SU-DHL-6 (cell line): ENCODE data around the gene ORM2.
"Not testable (repeated sequence)": the region's sequence is repeated elsewhere in the genome, so short reads cannot be mapped to it uniquely, and the experiment has no call there.

ENCODE experiments used
- H2AFZ ChIP-seq: fragments of 200-600 bp; sonication (generic); 2 replicates; pipeline ENCODE4 v1.6.1; 2014; ENCODE audit warnings: low read depth, mild to moderate bottlenecking, moderate library complexity, mixed read lengths, antibody characterized with exemption, low read length; ENCODE audit not compliant: severe bottlenecking
- H3F3A ChIP-seq: fragments of 200-600 bp; shearing (Covaris generic); 2 replicates; pipeline ENCODE4 v1.6.0; 2016; ENCODE audit warnings: antibody characterized with exemption, mild to moderate bottlenecking; ENCODE audit not compliant: insufficient read depth
- H3K27ac ChIP-seq: fragments of 200-600 bp; sonication (generic); 2 replicates; pipeline ENCODE4 v1.5.1; 2016; ENCODE audit warnings: low read depth, mild to moderate bottlenecking, low read length, moderate library complexity, mixed read lengths
- H3K27me3 ChIP-seq: fragments of 200-600 bp; sonication (generic), shearing (Covaris generic); 2 replicates; pipeline ENCODE4 v1.6.0; 2014; ENCODE audit warnings: mild to moderate bottlenecking, low read length
- H3K36me3 ChIP-seq: fragments of 200-600 bp; sonication (generic); 2 replicates; pipeline ENCODE4 v1.6.1; 2014; ENCODE audit warnings: mild to moderate bottlenecking, low read length, mixed read lengths
- H3K4me2 ChIP-seq: fragments of 300-600, 200-600 bp; shearing (Covaris generic), sonication (generic); 2 replicates; pipeline ENCODE4 v1.6.0; 2014; ENCODE audit warnings: low read length, low read depth, mild to moderate bottlenecking; ENCODE audit not compliant: poor library complexity, severe bottlenecking
- H3K4me3 ChIP-seq: fragments of 200-600 bp; sonication (generic); 2 replicates; pipeline ENCODE4 v1.5.1; 2014; ENCODE audit warnings: antibody characterized with exemption, low read length, mild to moderate bottlenecking, mixed read lengths; ENCODE audit not compliant: insufficient read depth, poor library complexity, severe bottlenecking
- H3K79me2 ChIP-seq: fragments of 200-600 bp; sonication (generic); 2 replicates; pipeline ENCODE4 v1.6.1; 2014; ENCODE audit warnings: mild to moderate bottlenecking, low read length, moderate library complexity; ENCODE audit not compliant: insufficient read depth
- H3K9ac ChIP-seq: fragments of 200-600 bp; sonication (generic); 2 replicates; pipeline ENCODE4 v1.7.0; 2014; ENCODE audit warnings: mild to moderate bottlenecking, low read length
- H3K9me2 ChIP-seq: fragments of 200-600 bp; sonication (generic); replicated peaks from 2 replicates; pipeline ENCODE4 v1.6.1; 2014; ENCODE audit warnings: low read length; ENCODE audit not compliant: insufficient read depth
- H3K9me3 ChIP-seq: fragments of 200-600 bp; sonication (generic); 2 replicates; pipeline ENCODE4 v1.6.1; 2014; ENCODE audit warnings: low read length, mixed read lengths; ENCODE audit not compliant: insufficient read depth
- H4K20me1 ChIP-seq: fragments of 200-600 bp; sonication (generic); 2 replicates; pipeline ENCODE4 v1.6.1; 2014; ENCODE audit warnings: low read depth, mild to moderate bottlenecking, antibody characterized with exemption, low read length, moderate library complexity, mixed read lengths
- EZH2phosphoT487 ChIP-seq: fragments of 200-600 bp; sonication (generic), shearing (Covaris generic); conservative IDR thresholded peaks from 2 replicates; pipeline ENCODE4 v1.6.1; 2018; ENCODE audit warnings: mild to moderate bottlenecking, antibody characterized with exemption, low read length, moderate library complexity, mixed read lengths
- TF ChIP-seq, protein P1 (sequence below): fragments of 200-600 bp; sonication (generic); IDR thresholded peaks from one replicate; pipeline ENCODE4 v1.5.1; 2017; ENCODE audit warnings: antibody characterized with exemption, mild to moderate bottlenecking, low read length, moderate library complexity; ENCODE audit not compliant: insufficient read depth, poor library complexity, severe bottlenecking

The ORM2 gene

DNA sequence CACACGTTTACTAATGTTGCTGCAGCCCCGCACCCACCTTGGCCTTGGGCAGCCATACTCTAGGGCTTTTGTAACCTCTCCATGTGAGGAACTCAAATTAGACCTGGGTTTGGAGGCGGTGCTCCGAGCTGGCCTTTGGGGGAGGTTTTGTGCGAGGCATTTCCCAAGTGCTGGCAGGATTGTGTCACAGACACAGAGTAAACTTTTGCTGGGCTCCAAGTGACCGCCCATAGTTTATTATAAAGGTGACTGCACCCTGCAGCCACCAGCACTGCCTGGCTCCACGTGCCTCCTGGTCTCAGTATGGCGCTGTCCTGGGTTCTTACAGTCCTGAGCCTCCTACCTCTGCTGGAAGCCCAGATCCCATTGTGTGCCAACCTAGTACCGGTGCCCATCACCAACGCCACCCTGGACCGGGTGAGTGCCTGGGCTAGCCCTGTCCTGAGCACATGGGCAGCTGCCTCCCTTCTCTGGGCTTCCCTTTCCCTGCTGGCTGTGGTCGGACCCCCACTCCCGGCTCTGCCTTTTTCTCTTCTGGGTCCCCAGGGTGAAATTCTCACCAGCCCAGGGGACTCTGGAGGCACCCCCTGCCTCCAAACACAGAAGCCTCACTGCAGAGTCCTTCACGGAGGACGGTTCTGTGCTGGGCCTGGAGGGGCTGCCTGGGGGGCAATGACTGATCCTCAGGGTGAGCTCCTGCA is 6.7 kb upstream of the ORM2 start, which contains the start of gene ORM1:
Gene ORM1 (plus strand): TSS at position 268 of the 701 bp plus-strand sequence. CDS start 36 bp downstream, at position 304.
- H3K79me2 ChIP-seq, H3K36me3 ChIP-seq, H3K9me2 ChIP-seq, H3K27ac ChIP-seq, H3K9ac ChIP-seq, H3K9me3 ChIP-seq, H3K27me3 ChIP-seq, H3K4me3 ChIP-seq, H3F3A ChIP-seq, H4K20me1 ChIP-seq, H3K4me2 ChIP-seq, H2AFZ ChIP-seq: not testable (repeated sequence)

DNA sequence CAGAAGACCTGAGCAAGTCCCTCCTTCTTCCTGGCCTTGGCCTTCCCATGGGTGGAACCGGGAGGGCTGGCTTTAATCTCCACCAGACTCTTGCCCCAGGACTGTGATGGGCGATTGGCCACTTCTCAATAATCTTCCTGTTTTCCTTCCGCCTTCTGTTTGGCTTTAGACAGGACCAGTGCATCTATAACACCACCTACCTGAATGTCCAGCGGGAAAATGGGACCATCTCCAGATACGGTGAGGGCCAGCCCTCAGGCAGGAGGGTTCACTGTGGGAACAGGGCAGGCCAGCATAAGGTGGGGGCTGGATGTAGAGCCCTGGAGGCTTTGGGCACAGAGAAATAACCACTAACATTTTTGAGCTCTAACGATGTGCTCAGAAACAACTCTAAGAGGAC is 5.8 kb upstream of the ORM2 start:
- H3K4me2 ChIP-seq, H3K27me3 ChIP-seq, H4K20me1 ChIP-seq, H3K27ac ChIP-seq, H3K9me3 ChIP-seq, H3K36me3 ChIP-seq, H3K79me2 ChIP-seq, H3K4me3 ChIP-seq, H3K9ac ChIP-seq, H3K9me2 ChIP-seq, H2AFZ ChIP-seq, H3F3A ChIP-seq: not testable (repeated sequence)

DNA sequence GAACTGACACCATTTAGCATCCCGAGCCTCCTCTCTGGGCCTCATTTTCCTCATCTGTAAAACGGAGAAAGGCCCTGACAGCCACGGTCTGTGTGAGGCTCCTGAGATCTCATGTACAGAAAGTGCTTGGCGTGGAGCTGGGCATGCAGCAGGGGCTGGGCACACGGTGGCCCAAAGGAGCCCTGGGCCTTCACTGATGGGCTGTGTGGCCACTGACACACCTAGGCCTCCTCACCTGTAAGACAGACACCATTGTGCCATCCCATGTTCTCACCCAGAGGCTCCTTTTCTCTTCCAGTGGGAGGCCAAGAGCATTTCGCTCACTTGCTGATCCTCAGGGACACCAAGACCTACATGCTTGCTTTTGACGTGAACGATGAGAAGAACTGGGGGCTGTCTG is 5.2 kb upstream of the ORM2 start:
- no peaks in the 10 kb centered on the region for H3K9me3 ChIP-seq
- no peak overlapping the region for H3K4me3 ChIP-seq
- no peaks in the 10 kb centered on the region for H4K20me1 ChIP-seq
- H3K27me3 ChIP-seq: no peaks in the 10 kb centered on the region
- H2AFZ ChIP-seq: no peak overlapping the region
- H3K4me2 ChIP-seq: no peak overlapping the region
- H3K79me2 ChIP-seq: no peaks in the 10 kb centered on the region
- TF ChIP-seq EZH2phosphoT487: no peak
- TF ChIP-seq, protein P1, sequence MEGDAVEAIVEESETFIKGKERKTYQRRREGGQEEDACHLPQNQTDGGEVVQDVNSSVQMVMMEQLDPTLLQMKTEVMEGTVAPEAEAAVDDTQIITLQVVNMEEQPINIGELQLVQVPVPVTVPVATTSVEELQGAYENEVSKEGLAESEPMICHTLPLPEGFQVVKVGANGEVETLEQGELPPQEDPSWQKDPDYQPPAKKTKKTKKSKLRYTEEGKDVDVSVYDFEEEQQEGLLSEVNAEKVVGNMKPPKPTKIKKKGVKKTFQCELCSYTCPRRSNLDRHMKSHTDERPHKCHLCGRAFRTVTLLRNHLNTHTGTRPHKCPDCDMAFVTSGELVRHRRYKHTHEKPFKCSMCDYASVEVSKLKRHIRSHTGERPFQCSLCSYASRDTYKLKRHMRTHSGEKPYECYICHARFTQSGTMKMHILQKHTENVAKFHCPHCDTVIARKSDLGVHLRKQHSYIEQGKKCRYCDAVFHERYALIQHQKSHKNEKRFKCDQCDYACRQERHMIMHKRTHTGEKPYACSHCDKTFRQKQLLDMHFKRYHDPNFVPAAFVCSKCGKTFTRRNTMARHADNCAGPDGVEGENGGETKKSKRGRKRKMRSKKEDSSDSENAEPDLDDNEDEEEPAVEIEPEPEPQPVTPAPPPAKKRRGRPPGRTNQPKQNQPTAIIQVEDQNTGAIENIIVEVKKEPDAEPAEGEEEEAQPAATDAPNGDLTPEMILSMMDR: no peak
- H3K9me2 ChIP-seq: no peaks in the 10 kb centered on the region
- H3K36me3 ChIP-seq: no peaks in the 10 kb centered on the region
- H3K9ac ChIP-seq: no peak overlapping the region
- H3F3A ChIP-seq: no peaks in the 10 kb centered on the region
- no peak overlapping the region for H3K27ac ChIP-seq

DNA sequence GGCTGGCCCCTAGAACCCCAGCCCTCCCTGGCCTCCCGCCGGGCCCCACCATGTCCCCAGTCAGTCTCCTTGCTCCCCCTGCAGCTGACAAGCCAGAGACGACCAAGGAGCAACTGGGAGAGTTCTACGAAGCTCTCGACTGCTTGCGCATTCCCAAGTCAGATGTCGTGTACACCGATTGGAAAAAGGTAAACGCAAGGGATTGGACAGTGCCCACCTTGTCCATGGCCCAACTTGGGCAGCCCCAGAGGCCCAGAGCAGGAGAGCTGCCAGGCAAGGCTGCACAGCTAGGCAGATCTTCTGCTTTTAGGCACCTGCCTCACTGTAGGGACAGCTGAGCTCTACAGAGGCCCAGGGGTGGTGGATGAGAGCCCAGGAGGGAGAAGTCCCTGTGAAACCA is 4.7 kb upstream of the ORM2 start:
- H3K27ac ChIP-seq, H3K9ac ChIP-seq, H3K9me3 ChIP-seq, H4K20me1 ChIP-seq, H3K4me3 ChIP-seq, H3F3A ChIP-seq, H3K4me2 ChIP-seq, H3K9me2 ChIP-seq, H2AFZ ChIP-seq, H3K27me3 ChIP-seq, H3K79me2 ChIP-seq, H3K36me3 ChIP-seq: not testable (repeated sequence)

DNA sequence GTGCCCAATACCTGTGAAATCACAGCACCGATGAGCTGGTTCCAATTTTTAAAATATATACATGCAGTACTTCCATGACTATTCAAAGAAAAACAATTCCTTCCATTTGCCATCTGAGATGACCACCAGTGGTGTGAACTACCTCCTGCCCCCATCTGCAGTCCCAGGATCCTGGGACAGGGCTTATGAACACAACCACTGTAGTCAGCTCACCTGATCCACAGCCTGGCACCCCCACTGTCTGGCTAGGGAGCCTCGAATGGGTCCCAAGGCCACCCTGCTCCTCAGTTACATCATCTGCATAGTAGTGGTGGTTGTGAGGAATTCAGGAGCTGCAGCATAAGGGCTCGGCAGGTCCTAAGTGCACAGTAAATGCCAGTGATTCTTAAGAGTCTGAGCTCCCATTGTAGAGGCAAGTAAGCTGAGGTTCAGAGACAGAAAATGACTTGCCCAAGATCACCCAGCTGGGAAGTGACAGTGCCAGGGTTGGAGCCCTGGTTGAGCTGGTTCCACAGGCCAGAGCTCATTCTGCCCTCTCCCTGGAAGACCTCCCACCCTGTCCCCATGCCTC is 3.9 kb upstream of the ORM2 start:
- H3K4me3 ChIP-seq, H3K9me3 ChIP-seq, H3K27me3 ChIP-seq, H3F3A ChIP-seq, H2AFZ ChIP-seq, H3K9me2 ChIP-seq, H3K4me2 ChIP-seq, H4K20me1 ChIP-seq, H3K9ac ChIP-seq, H3K27ac ChIP-seq, H3K79me2 ChIP-seq, H3K36me3 ChIP-seq: not testable (repeated sequence)
